ENCODE measurements around the gene ZER1.
"Not testable (repeated sequence)": the region's sequence is repeated elsewhere in the genome, so short reads cannot be mapped to it uniquely, and the experiment has no call there.

Gene ZER1

GRCh38 chr9:128702949-128703615 is 68.6 kb downstream of the ZER1 start:
- no peak for DNase-seq (ENCODE audit: low read depth)
- no peak for TF ChIP-seq CTCF (IDR thresholded peaks at IDR 0.05; ENCODE audit: low read length, missing control alignments)
- H3K4me3 ChIP-seq (replicated peaks; ENCODE audit: low read depth, low read length), result peak overlapping the region; percentile 65

GRCh38 chr9:128702445-128702948 is 69.2 kb downstream of the ZER1 start, which contains the start of gene PKN3:
PKN3 (plus strand) TSS chr9:128702503; CDS start chr9:128702916, 413 bp downstream.
- TF ChIP-seq CTCF (IDR thresholded peaks at IDR 0.05; ENCODE audit: low read length, missing control alignments), result peak; percentile 58
- H3K4me3 ChIP-seq (replicated peaks; ENCODE audit: low read depth, low read length), result peak within 1 kb of the TSS; percentile 65
- DNase-seq (ENCODE audit: low read depth), result peak; percentile 75

- no peak for TF ChIP-seq CTCF (IDR thresholded peaks at IDR 0.05; ENCODE audit: low read length, missing control alignments)
- no peak overlapping the region for H3K4me3 ChIP-seq (replicated peaks; ENCODE audit: low read depth, low read length)
- no peak for DNase-seq (ENCODE audit: low read depth)
Observed at GRCh38 chr9:128701227-128701854, 70.4 kb downstream of the ZER1 start.

GRCh38 chr9:128699096-128699795 is 72.5 kb downstream of the ZER1 start:
- not testable (repeated sequence) for DNase-seq (ENCODE audit: low read depth); H3K4me3 ChIP-seq (replicated peaks; ENCODE audit: low read depth, low read length)

GRCh38 chr9:128696923-128697707 is 74.6 kb downstream of the ZER1 start:
- no peak for DNase-seq (ENCODE audit: low read depth)
- no peak overlapping the region for H3K4me3 ChIP-seq (replicated peaks; ENCODE audit: low read depth, low read length)
- TF ChIP-seq CTCF (IDR thresholded peaks at IDR 0.05; ENCODE audit: low read length, missing control alignments), result no peak

GRCh38 chr9:128694344-128694743 is 77.4 kb downstream of the ZER1 start:
- TF ChIP-seq CTCF (IDR thresholded peaks at IDR 0.05; ENCODE audit: low read length, missing control alignments), result no peak
- H3K4me3 ChIP-seq (replicated peaks; ENCODE audit: low read depth, low read length), result no peak overlapping the region

GRCh38 chr9:128693738-128694137 is 78.0 kb downstream of the ZER1 start:
- DNase-seq (ENCODE audit: low read depth); H3K4me3 ChIP-seq (replicated peaks; ENCODE audit: low read depth, low read length): not testable (repeated sequence)

More at GRCh38 chr9:128694344-128694743, 77.4 kb downstream of the ZER1 start:
- DNase-seq (ENCODE audit: low read depth), result no peak
